ENCODE data around the gene NEK7. TPM values are rescaled to one million over a fixed set of nuclear protein-coding genes. Genes with fewer than 3 reads are reported as not detected.

The NEK7 gene
- total and polyA plus RNA-seq, 9 of the 15 experiments (the other 6 are each of a cell fraction or from before 2014, with no cell fraction given), result 8.5 to 37.3 (median 27.7) TPM

DNA sequence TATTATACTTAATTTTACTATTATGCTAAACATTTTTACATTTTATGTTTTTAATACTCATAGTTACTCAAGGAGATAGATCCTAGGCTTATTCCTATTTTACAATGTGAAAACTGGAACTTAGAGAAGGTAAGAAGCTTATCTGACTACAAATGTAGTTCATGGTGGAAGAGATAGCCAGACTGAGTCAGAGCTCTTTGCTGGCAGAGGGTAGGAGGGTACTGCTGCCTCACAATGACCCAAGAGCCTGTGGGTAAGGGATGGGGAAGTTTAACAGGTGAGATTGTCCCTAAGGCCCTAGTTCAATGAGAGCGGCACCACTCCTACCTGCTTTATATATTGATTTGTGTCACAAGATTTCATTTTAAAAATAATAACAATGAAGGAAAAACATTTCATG lies 34.1 kb upstream of the NEK7 start (continued):
- peak; percentile 90 for TF ChIP-seq MYNN (IDR thresholded peaks at IDR 0.05)
- TF ChIP-seq MYNN (CRISPR knock-in tag; IDR thresholded peaks at IDR 0.05), result no peak
- TF ChIP-seq, protein P1, sequence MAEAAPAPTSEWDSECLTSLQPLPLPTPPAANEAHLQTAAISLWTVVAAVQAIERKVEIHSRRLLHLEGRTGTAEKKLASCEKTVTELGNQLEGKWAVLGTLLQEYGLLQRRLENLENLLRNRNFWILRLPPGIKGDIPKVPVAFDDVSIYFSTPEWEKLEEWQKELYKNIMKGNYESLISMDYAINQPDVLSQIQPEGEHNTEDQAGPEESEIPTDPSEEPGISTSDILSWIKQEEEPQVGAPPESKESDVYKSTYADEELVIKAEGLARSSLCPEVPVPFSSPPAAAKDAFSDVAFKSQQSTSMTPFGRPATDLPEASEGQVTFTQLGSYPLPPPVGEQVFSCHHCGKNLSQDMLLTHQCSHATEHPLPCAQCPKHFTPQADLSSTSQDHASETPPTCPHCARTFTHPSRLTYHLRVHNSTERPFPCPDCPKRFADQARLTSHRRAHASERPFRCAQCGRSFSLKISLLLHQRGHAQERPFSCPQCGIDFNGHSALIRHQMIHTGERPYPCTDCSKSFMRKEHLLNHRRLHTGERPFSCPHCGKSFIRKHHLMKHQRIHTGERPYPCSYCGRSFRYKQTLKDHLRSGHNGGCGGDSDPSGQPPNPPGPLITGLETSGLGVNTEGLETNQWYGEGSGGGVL (CRISPR knock-in tag; IDR thresholded peaks at IDR 0.05), result no peak
- TF ChIP-seq RBM34 (IDR thresholded peaks at IDR 0.05; ENCODE audit: borderline replicate concordance, insufficient read depth, low read length), result no peak

- peaks cover 2 to 26% of the 10 kb centered on the region in 2 experiments; a peak in 3 of 5 replicates for H3K4me1 ChIP-seq (replicated peaks in 1 of 2; ENCODE audit: control insufficient read depth in 2 of 2, insufficient read depth in 2 of 2, low read length in 2 of 2)
- DNase-seq (ENCODE audit: extremely low read depth in 1 of 4, low spot score in 3 of 4) (no peak), FAIRE-seq (no peak), ATAC-seq (no peak)
- H3K9ac ChIP-seq (ENCODE audit: insufficient read depth in 1 of 2, low read depth in 2 of 2, low read length in 2 of 2), result no peak overlapping the region
- ChIA-PET POLR2A (interaction anchor here (0.6 to 1.5 kb wide), 2 partner anchors 11 to 238 kb away, joined by 3 to 5 read pairs; no protein-coding TSS in a partner anchor), CTCF (ENCODE audit: low intra/inter-chr PET ratio) (no interaction called here)
- intact Hi-C loops (cut with micrococcal nuclease), result no loop called here
- BruUV-seq (replicated peaks), result no TSS peak
- TF ChIP-seq SMARCB1 (IDR thresholded peaks at IDR 0.05; ENCODE audit: insufficient read length, low read depth), result peak; percentile 29
- no peak for TF ChIP-seq SAFB2 (IDR thresholded peaks at IDR 0.05; ENCODE audit: borderline replicate concordance, low read depth, low read length, severe bottlenecking)
- no peak for TF ChIP-seq ZKSCAN8 (CRISPR knock-in tag; IDR thresholded peaks at IDR 0.05)
- no peaks in the 10 kb centered on the region for H4K20me1 ChIP-seq (replicated peaks; ENCODE audit: control insufficient read depth, insufficient read depth, low read length)
- in situ Hi-C loops (cut with MboI), result no loop called here
- H3K27me3 ChIP-seq (ENCODE audit: control insufficient read depth in 2 of 2, insufficient read depth in 2 of 2, low read length in 2 of 2), result no peaks in the 10 kb centered on the region
- H3K4me2 ChIP-seq (ENCODE audit: insufficient read depth, low read length), result peak overlapping the region; percentile 14; the same call in 1 of the 2 replicates
- no peak overlapping the region for H3K4me3 ChIP-seq
- H3K9me1 ChIP-seq (ENCODE audit: control insufficient read depth, insufficient read depth, low read length), result no peaks in the 10 kb centered on the region
- no peaks in the 10 kb centered on the region for H3K79me2 ChIP-seq (ENCODE audit: control insufficient read depth, insufficient read depth, low read length)
- H3K9me3 ChIP-seq (replicated peaks; ENCODE audit: control insufficient read depth, insufficient read depth, low read depth, low read length), result no peaks in the 10 kb centered on the region
- WGBS (ENCODE audit: insufficient coverage, low coverage, missing lambda C conversion rate), result 23% methylated on average over 2 of the region's 2 CpGs
- peak overlapping the region; percentile 49 for H2AFZ ChIP-seq (ENCODE audit: low read depth, low read length)
- H3K36me3 ChIP-seq (ENCODE audit: control insufficient read depth, insufficient read depth, low read length), result no peaks in the 10 kb centered on the region
- no peak overlapping the region for H3K27ac ChIP-seq (ENCODE audit: extremely low read depth, low read depth, low read length)
These were observed 33.7 kb upstream of the NEK7 start for GRCh38 chr1:198123133-198123532.
